Measurements from ENCODE around the gene ACR. TPM values are rescaled to one million over a fixed set of nuclear protein-coding genes. Genes with fewer than 3 reads are reported as not detected.
A peak's percentile ranks its signal among the peaks of the same experiment; 100 is the strongest.
"Not testable (repeated sequence)": the region's sequence is repeated elsewhere in the genome, so short reads cannot be mapped to it uniquely, and the experiment has no call there.

The ACR gene
- total RNA-seq, 1 donor from 2014 or later = 0.43 TPM

DNA sequence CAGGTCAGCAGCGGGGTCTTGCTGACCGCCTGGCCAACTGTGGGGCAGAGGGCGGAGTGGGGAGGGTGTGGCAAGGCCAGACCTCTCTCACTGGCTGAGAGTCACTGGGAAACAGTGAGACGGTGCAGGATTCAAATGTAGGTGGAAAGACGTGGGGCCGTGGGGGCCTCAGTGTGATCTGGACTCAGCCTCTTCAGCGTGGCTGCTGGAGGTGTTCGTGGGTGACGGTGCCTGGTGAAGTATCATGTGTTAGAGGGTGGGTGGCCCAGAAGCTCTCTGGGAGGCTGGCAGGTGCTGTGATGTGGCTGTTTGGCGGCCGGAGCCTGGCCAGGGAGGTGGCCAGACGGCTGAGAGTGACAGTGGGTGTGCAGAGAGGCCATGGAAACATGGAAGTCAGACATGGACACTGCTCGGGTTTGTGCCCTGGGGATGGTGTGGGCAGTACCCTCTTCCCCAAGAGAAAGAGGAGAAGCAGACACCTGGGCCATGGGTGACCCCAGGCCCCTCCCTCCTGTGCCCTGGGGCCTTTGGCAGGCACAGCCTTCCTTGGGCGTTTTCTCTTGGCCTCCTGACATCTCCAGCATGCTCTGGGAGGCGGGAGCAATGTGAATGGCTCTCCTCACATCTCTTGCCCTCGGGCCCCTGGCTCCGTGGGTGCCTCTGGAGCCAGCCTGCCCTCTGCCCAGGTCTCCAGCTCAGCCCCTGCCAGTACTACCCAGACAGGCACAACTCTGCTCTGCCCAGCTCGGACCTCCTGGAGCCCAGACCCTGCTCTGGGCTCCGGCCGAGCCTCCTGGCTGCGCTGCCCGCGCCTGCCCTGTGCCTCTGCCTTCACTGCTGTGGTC is 10.1 kb upstream of the ACR start:
- ATAC-seq (ENCODE audit: poor library complexity) = no peak
- intact Hi-C loops (cut with DNase I) = no loop called here
- DNase-seq = peak; percentile 26

DNA sequence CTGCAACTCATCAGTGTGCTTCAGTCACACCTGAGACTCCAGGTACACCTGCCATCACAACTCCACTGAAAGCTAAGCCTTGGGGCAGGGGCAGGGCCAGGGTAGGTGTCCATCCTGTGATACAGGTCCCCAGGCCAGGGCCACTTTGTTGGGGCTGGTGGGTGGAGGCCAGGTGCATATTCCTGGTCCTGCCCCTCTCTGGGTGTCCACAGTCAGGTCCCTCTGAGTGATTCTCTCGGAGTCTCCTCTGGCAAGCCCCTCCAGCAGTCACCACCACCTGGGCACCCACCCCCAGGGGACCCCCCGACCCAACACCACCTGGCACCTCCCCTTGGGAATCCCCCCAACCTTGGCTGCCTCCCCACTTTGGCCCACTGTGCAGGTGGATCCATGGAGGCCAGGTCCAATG is 9.5 kb upstream of the ACR start:
- ATAC-seq (ENCODE audit: poor library complexity) (no peak), DNase-seq (peak; percentile 33)
- intact Hi-C loops (cut with DNase I) = no loop called here

DNA sequence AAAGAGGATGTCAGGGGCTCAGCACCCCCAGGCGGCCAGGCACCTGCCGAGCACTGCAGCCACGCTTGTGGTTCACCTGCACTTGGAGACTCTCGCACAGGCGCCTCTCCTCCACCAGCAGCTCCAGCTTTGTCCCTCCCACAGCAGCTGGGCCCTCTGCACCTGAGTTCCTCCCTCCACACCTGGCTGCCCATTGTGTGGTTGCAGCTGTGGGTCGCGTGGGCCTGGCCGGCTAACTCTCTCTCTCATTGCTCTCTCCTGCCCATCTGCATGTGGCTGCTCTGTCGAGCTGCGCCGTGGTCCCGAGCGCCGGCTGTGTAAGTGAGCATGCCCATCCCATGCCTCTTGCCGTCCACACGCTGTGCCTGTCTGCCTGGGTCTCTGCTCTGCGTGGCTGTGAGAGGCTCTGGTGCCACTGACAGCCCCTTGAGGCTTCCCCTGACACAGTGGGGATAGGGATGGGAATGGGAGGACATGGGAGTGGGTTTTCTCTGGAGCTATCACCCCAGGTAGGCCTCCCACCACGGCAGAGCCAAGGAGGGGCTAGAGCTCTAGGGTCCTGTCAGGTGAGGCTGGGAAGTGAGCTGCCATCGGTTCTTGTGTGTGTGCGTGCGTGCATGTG is 8.5 kb upstream of the ACR start:
- ATAC-seq (ENCODE audit: poor library complexity) (no peak), DNase-seq (peak; percentile 28)
- intact Hi-C loops (cut with DNase I) = no loop called here

DNA sequence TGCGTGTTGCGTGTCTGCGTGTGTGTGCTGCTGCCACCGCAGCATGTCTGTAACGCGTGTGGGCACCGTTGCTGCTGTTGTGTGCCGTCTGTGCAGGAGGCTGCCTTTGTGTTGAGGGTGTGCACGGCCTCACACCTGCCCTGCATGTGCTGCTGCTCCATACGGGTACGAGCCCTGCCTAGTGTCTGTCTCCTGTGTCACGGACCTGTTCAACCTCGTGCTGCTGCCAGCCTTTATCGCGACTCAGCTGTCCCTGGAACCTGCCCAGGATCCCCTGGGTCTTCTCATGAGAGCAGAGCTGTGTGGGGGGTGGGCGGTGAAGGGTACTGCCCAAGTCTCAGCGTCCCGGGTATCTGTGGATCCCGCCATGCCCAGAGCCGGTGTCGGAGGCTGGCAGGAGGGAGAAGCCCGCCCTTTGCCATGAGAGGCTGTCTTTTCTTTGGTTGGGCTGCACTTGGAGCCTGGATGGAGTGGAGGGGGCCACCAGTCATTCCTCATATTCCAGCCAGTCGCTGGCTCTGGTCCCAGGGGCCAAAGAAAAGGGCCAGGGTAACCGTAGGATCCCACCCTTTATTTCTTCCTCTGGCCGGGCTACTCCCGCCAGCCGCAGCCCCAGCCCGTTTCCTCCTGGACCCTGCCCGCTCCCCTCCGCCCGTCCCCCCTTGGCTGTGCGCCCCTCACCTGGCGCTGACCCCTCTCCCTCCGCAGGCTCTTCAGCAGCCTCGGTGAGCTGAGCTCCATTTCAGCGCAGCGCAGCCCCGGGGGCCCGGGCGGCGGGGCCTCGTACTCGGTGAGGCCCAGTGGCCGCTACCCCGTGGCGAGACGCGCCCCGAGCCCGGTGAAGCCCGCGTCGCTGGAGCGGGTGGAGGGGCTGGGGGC is 7.8 kb upstream of the ACR start:
- ATAC-seq (ENCODE audit: poor library complexity) = no peak
- peak; percentile 39 for DNase-seq
- intact Hi-C loops (cut with DNase I) = no loop called here

DNA sequence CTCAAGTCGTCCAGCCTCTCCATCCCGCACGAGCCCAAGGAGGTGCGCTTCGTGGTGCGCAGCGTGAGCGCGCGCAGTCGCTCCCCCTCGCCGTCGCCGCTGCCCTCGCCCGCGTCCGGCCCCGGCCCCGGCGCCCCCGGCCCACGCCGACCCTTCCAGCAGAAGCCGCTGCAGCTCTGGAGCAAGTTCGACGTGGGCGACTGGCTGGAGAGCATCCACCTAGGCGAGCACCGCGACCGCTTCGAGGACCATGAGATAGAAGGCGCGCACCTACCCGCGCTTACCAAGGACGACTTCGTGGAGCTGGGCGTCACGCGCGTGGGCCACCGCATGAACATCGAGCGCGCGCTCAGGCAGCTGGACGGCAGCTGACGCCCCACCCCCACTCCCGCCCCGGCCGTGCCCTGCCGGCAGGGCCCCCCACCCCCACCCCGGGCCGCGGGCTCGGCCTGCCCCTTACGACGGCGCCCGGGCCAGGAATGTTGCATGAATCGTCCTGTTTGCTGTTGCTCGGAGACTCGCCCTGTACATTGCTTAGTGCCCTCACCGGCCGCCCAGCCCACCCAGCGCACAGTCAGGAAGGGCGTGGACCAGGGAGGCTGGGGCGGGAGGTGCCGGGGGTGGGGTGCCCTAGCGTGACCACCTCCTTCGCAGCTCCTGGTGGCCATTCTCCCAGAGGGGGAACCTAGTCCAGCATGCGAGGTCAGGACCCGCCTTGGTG is 6.9 kb upstream of the ACR start:
- intact Hi-C loops (cut with DNase I) = no loop called here
- peak; percentile 17 for ATAC-seq (ENCODE audit: poor library complexity)
- DNase-seq = peak; percentile 47

DNA sequence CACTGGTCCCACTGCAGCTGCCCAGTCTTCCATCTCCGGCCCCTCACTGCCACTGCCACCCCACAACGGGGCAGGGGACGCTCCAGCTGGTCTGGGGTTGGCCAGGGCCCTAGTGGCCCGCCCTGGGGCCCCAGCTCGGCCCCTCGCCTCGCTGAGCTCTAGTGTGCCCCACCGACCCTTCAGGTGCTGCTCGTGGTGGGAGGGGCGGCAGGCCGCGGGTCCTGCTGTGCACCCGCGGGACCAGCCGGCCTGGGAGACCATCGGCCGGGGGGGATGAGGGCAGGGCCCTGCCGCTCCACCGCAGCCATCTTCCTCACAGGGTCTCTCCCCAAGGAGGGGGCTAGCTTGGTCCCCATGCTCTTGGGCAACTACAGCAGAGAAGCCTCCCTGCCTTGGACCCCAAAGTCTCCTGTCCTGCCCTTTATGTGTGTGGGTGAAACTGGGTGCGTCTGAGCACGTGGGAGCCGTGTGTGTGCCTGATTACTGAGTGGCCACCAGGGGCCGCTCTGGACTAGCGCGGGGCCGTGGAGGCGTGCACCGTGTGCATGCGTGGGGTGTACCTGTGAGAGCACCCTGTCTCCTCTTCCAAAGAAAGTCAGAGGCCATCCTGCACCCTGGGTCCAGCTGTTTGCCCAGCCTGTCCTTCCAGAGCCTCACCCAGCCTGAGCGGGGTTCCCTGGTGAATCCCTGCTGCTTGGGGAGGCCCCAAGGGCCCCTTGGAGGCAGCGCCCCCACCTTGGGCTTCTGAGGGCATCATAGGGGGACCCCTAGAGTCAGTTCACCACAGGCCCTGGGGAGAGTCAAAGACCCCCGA is 6.0 kb upstream of the ACR start:
- peak; percentile 79 for ATAC-seq (ENCODE audit: poor library complexity)
- intact Hi-C loops (cut with DNase I) = no loop called here
- DNase-seq = peak; percentile 55

DNA sequence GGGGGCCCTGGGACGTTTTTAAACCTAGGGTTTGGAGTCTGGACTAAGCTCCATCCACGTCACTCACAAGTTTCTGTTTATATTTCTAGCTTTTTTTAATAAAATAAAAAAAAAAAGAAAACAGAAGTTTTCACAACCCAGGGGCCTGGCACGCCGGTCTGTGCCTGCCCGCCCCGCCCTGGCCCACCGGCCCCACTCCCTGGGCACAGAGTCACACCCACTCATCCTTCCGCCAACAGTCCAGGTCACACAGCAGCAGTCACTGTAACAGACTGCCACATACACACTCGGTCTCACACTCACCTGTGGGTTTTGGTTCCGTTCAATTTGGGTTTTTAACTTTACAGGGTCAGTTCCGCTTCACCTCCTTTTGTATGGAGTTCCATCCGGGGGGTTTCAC is 5.3 kb upstream of the ACR start:
- no peak for ATAC-seq (ENCODE audit: poor library complexity)
- intact Hi-C loops (cut with DNase I) = no loop called here
- no peak for DNase-seq

DNA sequence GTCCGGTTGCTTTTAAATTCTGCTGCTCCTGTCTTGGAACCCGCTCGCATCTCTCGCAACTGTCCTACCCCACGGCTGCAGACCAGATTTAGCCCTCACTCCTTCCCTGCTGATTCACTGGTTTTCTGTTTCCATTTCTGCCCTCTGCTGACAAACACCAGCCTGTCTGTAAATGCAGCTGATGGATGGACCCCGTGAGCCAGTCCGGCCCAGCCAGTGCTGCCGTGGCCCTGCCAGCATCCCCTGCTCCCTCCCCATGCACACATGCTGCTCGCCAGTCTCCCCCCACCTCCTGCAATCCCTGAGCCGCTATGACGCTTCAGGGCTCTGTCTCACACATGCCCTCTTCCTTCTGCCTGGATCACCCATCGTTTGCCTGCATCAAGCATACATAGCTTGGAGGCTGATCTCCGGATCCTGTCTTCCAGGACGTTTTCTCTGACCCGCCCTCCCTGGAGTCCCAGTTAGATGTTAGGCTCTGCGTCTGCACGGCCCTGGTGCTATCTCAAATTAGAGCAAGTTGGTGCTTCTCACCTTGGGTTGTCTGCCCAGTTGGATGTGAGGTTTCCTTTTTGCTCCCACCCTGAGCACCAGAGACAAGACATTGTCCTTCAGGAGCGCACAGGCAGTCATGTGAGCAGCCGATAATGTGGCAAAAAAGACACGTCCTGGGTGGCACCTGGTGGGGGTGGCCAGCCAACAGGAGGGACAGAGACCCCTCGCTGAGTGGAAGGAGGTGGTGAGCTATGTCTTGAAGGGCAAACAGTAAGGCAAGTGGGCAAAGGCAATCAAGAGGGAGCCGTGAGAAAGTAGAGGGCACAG is 4.3 kb upstream of the ACR start:
- intact Hi-C loops (cut with DNase I) = no loop called here
- no peak for ATAC-seq (ENCODE audit: poor library complexity)
- DNase-seq = peak; percentile 33

DNA sequence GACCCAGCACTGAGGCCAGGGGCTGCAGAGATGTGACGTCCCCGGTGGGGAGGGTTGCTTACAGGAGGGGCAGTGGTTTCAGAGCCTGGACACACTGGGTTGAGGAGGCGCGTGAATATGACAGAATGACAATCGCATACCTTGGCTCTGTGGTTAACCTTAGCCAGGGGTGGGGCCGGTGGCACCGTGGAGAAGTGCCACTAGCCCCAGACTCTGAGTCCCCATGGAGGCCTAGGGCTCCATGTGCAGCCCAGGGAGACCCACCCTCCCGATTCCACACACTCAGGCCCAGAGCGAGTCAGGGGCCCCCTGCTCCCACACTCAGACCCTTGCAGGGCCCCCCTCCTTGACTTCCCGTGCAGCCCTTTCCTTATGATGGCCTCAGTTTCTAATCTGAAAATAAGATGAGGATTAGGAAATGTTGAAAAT is 3.6 kb upstream of the ACR start:
- DNase-seq = peak; percentile 27
- intact Hi-C loops (cut with DNase I) = no loop called here
- ATAC-seq (ENCODE audit: poor library complexity) = no peak

DNA sequence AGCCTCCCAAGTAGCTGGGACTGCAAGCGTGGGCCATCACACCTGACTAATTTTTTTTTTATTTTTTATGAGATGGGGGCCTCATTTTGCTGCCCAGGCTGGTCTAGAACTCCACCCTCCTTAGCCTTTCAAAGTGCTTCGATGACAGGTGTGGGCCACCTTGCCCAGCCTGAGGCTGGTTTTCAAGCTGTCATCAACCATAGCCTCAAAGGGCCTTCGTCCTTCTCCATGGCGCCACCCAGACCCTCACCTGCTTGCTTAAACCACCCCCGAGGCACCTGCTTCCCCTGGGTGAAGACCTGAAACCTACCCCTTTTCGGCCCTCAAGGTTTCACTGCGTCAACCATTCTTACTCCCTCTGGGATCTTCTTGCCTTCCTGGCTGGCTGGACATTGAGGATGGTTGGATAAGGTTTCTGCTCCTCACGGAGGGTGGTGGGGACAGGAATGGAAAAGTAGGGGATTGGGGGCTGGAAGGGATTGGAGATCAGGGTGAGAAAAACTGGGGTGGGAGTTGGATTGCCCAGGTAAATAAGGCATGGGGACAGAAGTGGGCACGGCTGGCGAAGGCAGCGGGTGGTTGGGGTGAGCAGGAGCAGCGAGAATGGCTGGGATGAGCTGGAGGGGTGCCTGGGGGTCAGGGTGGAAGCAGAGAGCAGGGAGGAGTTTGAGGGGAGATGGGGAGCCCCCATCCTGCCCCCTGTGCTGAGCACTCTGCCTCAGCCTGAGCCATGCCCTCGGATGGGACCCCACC is 2.8 kb upstream of the ACR start:
- intact Hi-C loops (cut with DNase I) = no loop called here
- no peak for ATAC-seq (ENCODE audit: poor library complexity)
- peak; percentile 11 for DNase-seq

DNA sequence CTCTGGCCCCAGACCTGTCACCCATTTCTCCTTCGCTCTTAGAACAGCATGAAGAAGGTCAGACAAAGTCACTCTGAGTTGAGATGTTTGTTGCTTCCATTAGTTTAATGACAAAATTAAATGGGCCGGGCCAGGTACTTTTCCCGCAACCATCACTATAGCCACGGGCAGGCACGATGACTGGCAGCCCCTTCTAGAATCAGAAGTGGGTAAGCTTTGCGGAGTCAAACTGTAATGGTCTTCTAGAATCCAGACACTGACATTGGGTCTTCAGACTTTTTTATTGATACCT is 2.3 kb upstream of the ACR start:
- intact Hi-C loops (cut with DNase I) = no loop called here
- ATAC-seq (ENCODE audit: poor library complexity) = no peak
- DNase-seq = no peak

DNA sequence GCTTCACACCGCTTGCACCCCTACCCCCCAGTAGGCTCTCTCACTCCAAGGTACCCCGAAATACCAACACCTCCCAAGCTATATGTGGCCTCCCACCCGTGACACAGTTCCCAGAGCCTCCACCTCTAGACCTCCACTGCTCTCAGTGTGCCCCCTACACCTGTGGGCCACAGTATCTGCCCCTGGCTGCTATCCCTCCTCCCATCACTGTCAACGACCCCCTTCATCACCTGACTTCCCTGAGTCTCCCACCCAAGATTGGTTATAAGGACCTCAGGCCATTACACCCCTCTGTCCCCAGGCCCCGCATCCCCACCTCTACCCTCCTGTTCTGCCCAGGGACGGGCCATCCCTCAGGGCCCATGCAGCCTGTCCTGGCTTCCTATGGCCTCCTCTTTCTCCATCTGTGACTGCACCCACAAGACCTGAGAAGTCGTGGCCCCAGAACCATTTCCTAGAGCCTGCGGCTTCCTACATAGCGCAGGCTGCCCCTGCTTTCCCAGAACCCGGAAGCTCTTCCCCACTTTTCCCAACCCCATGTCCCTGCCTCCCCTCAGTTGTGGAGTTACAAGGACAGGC is 734 bp downstream of the ACR start:
- intact Hi-C loops (cut with DNase I) = no loop called here
- DNase-seq = no peak
- no peak for ATAC-seq (ENCODE audit: poor library complexity)

DNA sequence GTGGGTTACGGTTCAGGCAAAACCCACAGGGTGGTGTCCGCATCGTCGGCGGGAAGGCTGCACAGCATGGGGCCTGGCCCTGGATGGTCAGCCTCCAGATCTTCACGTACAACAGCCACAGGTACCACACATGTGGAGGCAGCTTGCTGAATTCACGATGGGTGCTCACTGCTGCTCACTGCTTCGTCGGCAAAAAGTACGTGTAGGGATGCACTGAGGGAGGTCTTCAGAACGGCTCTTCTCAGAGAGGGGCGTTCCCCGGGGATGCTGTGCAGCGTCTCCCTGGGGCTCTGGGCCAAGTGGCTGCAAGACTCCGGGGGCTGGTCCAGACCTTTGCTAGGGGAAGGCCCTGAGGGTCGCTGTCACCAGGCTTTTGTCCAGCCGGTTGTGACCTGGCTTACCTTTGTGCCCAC is 1.3 kb downstream of the ACR start:
- ATAC-seq (ENCODE audit: poor library complexity) (no peak), DNase-seq (no peak)
- intact Hi-C loops (cut with DNase I) = no loop called here

DNA sequence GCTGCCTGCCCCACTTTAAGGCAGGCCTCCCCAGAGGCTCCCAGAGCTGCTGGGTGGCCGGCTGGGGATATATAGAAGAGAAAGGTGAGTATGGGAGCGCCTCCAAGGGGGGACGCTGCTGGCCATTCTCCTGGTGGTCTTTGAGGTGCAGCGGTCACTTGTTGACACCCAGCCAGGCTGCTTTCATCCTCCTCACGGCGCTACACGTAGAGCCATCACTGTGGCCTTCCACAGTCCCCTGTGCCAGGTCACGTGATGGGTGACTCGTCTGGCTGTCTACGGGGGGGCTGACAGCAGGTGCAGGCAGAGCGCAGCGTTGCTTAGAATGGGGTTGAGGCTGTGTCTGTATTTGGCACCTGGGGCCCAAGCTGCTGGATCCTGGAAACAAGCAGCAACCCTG is 1.9 kb downstream of the ACR start:
- DNase-seq = no peak
- intact Hi-C loops (cut with DNase I) = no loop called here
- ATAC-seq (ENCODE audit: poor library complexity) = no peak

DNA sequence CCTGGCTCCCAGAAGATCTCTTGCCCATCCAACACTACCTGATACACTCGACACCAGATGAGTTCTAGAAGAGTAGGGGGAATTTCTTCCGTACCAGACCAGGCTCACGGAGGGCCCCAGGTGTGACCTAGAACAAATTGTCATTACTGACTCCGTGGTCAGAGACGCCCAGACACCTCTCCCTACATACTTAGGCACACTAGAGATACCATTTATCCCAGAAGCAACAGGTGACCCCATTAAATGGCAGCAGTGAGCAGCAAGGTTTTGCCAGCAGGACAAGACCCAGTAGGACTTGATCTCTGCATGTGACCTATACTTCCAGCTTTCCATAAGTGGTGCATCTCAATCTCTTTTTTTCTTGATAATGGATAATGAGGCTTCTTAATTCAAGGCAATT is 2.7 kb downstream of the ACR start:
- intact Hi-C loops (cut with DNase I); DNase-seq; ATAC-seq (ENCODE audit: poor library complexity): not testable (repeated sequence)

DNA sequence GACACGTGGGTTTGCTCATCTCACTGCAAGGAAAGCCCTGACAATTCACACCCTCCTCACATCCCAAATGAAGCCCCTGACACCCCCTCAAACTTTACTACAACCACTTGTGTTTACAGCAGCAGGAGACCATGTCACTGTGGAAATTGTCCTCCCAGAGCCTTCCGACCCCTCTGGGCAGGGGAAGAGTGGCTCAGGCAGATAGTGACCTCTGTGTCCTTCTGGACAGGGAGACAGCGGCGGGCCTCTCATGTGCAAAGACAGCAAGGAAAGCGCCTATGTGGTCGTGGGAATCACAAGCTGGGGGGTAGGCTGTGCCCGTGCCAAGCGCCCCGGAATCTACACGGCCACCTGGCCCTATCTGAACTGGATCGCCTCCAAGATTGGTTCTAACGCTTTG is 6.4 kb downstream of the ACR start:
- ATAC-seq (ENCODE audit: poor library complexity); DNase-seq; intact Hi-C loops (cut with DNase I): not testable (repeated sequence)

All from Right ventricle myocardium superior (tissue), 1 donor.